Measurements from ENCODE around the gene SMPD2.

DNA sequence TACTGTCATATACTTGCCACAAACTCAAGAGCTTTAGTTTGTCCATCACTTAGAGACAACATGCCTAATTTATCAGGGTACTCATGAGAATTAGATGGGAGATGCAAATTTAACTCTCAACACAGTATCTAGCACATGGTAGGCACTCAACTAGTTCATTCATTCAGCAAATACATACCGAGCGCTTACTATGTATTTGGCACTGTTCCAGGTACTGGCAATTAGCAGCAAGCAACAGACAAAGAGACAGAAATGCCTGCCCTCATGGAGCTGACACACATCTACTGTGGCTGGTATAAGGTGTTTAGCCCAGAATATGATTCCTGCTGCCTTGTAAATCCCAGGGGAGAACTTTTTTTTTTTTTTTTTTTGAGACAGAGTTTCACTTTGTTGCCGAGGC lies 10.3 kb downstream of the SMPD2 start:
- TF ChIP-seq, protein P1, sequence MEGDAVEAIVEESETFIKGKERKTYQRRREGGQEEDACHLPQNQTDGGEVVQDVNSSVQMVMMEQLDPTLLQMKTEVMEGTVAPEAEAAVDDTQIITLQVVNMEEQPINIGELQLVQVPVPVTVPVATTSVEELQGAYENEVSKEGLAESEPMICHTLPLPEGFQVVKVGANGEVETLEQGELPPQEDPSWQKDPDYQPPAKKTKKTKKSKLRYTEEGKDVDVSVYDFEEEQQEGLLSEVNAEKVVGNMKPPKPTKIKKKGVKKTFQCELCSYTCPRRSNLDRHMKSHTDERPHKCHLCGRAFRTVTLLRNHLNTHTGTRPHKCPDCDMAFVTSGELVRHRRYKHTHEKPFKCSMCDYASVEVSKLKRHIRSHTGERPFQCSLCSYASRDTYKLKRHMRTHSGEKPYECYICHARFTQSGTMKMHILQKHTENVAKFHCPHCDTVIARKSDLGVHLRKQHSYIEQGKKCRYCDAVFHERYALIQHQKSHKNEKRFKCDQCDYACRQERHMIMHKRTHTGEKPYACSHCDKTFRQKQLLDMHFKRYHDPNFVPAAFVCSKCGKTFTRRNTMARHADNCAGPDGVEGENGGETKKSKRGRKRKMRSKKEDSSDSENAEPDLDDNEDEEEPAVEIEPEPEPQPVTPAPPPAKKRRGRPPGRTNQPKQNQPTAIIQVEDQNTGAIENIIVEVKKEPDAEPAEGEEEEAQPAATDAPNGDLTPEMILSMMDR (IDR thresholded peaks at IDR 0.05) = no peak
- no peak for TF ChIP-seq POLR2A (IDR thresholded peaks at IDR 0.05)

All from uterus (tissue), 2 donors.